Effector CD8-positive, alpha-beta T cell (primary cell): ENCODE results near the gene LHX5.

Experiments
- DNase-seq: peaks from one replicate; lab custom pipeline; 2025; lab: John Stamatoyannopoulos, UW

LHX5 gene

DNA sequence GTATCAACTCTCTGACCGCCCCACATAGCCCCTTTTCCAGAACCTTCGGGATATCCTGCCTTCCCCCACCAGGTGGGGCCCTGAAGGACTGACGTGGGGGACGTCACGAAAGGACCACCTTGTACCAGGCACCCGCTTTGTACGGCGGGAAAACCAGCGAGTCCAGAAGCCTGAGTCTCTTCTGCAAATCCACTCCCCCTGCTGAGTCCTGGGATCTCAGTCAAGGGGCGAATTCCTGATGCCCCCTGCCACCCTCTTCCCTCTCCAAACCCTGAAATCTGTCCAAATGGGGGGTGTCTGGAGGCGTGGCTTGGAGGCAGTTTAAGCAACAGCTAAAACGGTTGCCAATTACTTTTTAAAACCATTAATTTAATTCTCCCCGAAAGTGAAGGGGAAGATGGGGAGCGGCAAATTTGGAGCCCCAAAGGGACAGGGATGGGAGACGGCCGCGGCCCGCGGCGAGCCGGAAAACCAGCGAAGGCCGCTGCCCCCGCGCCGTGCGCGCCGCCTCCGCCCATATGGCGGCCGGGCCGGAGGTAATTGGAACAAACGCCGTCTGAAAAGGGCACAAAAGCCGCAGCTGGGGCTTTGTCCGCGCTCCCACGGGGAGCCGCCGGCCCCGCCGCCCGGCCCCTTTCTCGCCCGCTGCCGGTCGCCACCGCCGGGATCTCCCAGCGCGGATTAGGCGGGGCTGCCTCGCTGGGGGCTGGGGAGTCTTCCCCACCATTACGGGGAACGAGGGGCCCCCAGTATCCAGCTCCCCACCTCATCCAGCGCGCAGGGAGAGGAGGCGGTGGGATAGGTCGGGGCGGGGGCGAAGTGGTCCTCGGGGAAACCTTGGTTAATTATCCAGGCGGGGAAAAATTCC lies 6.6 kb downstream of the LHX5 start:
- no peak for DNase-seq

DNA sequence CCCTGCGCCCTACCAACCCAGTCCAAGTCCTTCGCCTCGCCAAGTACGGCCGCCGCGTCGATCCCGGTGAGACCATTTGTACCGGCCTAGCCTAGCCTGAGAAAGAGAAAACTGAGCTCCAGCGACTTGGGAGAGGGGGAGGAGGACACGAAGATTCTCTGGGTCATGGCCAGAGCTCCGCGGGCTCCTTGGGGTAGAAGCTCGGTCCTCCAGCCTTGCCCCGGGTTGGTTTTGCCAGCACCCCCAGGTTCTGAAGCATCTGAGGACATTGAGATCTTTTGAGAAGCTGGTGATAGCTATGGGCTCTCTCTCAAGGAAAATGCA lies 7.3 kb downstream of the LHX5 start:
- no peak for DNase-seq

DNA sequence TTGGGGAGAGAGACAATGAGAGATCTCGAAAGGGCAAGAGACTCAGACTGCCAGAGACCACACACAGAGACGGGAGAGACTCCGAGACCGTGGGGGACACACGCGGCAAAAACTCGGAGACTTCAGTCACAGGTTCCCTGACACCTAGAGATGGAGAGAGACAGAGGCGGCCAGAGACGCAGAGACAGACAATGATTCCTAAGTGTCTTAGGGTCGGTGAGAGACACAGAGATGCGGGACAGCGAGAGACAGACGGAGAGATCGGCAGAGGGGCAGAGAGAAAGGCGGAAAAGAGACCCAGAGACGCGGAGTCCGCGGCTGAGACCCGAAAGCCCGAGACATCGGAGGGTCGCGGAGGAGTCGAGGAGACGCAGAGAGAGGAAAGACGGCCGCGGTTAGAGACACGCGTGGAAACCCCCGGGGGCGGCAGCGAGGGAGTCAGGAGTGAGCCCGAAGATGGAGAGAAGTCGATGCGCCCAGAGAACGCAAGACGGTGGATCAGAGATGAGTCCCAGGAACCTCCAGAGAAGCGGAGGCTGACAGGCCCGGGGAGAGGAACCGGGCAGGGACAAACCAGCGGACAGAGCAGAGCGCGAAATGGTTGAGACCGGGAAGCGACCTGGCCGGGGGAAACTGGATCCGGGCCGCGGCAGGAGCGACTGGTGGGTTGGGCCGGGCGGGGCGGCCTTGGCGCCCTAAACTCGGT lies 7.8 kb downstream of the LHX5 start:
- no peak for DNase-seq

DNA sequence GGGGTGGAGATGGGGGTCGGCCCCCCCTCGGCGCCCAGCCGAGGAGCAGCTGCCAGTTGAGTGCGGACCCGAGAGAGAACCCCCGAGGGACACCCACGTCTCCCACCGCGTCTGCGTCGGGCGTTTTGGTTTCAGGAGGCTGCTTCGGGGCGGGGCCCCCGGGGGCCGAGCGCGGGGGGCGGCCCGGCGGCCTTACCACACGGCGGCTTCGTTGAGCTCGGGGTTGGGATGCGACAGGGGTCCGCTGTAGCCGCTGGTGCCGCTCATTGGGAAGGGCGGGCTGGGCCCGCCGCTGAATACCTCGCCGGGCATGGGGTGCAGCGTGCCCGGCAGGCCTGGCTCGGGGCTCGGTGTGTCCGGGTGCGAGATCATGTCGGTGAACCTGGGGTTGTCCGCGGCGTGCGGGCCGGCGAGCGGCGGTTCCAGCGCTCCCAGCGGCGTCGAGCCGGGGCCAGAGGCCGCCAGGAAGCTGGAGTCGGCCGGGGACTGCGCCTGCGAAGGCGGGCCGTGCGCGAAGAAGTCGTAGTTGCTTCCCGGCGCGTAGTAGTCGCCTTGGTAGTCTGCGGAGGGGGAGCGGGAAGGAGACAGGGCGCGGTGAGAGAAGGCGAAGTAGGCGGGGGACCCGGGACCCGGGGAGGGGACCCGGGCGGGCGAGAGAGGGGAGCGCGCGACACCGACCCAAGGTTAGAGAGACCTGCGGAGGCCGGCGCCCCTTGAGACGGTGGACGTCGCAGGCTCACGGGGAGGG lies 8.5 kb downstream of the LHX5 start:
- no peak for DNase-seq

- peak; percentile 37 for DNase-seq
Measured at GRCh38 chr12:113462117-113462774, 9.4 kb downstream of the LHX5 start.

GRCh38 chr12:113461666-113462065 lies 10.0 kb downstream of the LHX5 start:
- no peak for DNase-seq

GRCh38 chr12:113459981-113460380 lies 11.7 kb downstream of the LHX5 start:
- no peak for DNase-seq

DNA sequence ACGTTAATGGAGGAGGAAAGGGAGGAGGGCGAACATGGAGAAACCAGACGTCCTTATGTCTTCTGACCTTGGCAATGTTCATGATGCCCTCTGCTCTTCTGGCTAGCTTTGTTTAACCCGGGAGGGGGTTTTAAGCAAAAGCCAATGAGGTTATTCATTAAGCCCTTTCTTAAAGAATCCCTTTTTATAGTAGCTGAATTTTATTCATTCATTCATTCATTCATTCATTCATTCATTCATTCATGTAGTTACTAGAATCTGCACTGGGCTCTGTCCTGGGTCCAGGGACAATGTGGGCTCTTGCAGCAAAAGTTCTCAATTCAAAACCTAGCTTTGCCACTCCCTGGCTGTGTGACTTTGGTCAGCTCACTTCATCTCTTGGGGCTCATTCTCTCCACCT lies 14.0 kb downstream of the LHX5 start:
- DNase-seq: no peak

DNA sequence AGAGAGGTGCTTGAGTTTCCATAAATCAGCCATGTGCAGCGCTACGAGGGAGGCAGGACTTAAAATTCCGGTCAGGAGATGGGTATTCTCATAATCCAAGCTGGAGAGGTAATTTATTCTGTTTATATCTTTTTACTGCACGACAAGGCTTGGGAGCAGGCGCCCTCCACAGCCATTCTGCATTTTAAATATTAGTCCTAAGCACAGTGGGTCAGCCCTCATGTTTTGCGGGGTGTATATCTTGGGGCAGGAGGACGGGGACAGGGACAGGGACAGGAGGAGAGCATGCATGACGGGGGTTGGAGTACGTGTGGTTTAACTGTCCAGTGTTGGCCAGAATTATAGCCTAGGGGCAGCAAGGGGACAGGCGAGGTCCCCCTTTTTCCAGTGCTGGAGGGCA lies 14.5 kb downstream of the LHX5 start:
- DNase-seq: no peak

DNA sequence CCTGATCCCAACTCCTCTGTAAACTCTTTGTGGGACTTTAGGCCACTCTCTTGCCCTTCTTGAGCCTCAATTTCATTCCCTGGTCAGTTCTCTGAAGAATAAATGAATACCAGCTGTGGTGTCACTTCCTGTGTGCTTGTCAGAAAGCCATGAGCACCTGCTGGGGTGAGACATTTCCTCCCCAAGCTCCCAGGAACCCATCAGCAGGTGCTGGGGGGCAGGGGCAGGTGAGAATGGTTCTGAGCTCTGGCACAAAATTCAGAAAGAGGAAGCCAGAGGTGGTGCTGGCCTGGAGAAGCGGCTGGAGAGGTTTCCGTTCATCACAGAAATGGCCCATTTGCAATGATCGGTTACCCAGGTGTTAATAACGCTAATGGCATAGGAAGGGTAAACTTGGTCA lies 14.9 kb downstream of the LHX5 start:
- DNase-seq: no peak

DNA sequence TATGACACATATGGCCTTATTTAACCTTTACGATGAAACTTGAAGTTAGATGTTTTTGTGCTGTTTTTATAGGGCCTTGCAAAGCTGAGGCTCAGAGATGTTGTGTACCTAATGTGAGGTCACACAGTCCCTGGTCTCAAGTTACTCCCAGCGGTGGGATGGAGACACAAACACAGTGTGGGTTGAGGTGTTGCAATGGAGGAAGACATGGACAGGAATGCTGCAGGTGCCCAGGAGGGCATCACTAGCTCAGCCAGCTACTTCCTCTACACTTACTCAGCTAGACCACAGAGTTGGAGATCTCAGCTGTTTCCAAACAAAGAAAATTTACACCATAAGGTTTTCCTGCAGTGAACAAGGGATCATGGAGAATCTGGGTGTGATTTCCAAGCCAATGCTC lies 15.5 kb downstream of the LHX5 start:
- no peak for DNase-seq

GRCh38 chr12:113453330-113453729 lies 18.3 kb downstream of the LHX5 start:
- no peak for DNase-seq

DNA sequence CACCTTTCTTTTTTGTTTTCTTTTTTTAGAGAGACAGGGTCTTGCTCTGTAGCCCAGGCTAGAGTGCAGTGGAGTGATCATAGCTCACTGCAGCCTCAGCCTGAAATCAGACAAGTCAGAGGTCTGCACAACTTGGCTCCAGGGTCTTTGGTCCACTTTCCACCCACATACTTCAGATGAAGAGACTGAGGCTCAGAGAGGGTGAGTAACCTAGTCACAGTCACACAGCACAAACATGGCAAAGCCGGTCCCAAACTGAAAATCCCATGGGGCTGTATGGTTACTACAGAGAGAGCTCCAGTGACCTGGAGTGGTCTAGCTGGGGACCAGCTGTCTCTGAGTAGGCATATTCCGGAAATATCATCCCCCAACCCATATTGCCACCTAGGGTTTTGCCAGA lies 19.2 kb downstream of the LHX5 start:
- no peak for DNase-seq

DNA sequence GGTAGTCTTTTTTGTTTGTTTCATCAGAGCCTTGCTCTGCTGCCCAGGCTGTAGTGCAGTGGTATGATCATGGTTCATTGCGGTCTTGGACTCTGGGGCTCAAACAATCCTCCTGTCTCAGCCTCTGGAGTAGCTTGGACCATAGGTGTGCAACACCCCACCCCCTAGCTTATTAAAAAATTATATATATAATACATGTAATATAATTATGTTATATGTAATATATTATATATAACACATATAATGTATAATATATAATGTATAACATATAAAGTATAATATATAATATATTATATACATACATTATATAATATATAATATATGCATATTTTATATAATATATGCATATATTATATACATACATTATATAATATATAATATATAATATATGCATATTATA lies 21.8 kb downstream of the LHX5 start:
- no peak for DNase-seq

DNA sequence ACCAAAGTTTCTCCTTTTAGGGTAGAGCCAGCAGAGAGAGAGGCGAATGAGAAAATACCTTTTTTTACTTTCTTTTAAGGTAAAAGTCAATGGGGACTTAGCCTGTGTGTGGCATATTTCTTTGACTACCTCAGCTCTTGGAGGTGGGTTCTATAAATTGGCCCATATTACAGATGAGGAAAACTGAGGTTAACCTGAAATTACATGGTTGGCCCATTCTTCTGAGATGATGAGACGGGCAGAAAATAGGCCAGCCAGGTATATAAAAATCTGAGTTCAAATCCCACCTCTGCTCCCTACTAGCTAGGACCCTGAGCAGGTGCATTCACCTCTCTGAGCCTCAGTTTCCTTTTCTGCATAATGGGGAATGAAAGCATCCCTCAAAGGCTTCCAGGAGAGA lies 22.4 kb downstream of the LHX5 start:
- no peak for DNase-seq

DNA sequence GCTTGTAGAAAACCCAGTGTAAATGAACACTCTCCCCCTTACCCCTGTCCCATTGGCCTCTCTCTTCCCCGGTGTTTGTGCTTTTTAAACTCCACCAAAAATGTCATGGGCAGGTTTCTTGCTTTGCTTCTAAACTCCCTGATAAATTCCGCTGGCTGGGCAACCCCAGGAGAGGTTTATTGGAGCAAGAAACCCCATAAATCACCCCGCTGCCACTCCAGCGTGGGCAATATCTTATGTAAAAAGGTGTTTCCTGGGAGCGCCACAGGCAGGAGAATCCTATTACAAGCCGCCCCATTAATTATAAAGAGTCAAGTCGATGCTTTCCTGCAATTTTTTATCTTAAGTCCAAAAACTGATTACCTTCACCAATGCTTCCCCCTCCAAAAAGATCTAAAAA lies 22.8 kb downstream of the LHX5 start:
- no peak for DNase-seq

- no peak for DNase-seq
Measured at GRCh38 chr12:113445544-113446171, 26.0 kb downstream of the LHX5 start.

DNA sequence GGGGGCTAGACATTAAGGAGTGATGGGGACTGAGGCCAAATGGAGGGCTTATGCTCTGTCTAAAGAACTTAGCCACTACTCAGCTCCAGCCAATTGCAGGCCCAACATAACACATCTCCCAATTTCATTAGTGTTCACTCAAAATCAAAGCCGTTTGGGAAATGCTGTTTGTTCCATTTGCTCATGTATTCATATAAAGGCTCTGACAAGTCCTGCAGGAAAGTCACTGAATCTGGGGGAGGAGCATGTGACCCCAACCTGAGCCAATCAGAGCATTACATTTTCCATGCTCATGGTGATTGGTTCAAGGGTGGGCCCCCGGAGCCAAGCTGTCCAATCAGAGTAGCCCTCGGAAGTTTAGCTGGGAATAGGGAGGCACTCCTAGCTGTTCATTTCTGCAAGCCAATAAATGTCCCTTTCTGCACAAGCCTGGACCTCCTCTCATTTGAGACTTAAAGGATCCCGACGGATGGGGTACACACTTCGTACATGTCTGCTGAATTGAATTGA lies 28.6 kb downstream of the LHX5 start:
- DNase-seq: no peak

DNA sequence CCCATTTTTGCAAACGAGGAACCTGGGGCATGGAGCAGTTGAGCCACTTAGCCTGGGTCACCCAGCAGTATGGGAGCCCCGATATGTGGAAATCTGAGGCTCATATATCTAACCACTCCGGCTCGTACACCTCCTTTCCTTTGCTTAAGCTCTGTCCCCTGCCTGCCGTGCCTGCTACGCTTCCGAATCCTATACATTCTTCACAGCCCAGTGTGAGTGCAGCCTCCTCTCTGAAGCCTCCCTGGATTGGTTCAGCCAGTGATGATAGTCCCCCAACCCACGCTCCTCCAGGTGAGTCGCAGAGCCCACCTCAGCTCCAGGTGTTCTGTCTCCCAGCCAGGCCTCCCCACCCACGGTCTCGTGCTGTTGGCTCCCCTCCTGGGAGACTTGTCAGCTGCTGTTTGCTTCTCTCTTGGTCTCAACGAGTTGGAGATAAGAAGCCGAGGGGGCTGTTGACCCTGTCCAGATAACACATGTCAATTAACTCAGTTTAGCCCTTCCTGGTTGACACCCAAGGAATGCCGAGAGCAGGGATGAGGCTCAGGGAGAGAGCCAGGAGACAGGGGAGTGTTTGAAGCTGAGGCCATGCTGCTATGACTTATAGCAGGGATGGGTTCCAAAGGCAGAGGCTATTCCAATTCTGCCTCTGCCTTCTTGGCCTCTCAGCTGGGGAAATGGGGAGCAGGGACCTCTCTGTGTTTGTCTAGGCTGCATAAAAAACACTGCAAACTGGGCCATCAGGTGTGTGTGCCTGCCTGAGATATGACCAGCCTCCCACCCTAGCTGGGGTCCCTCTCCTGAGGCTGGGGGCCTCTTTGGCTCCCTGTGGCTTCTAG lies 30.5 kb downstream of the LHX5 start:
- DNase-seq: no peak

GRCh38 chr12:113440336-113440735 lies 31.3 kb downstream of the LHX5 start:
- no peak for DNase-seq

GRCh38 chr12:113439606-113440030 lies 32.1 kb downstream of the LHX5 start:
- no peak for DNase-seq
